GM12801 (cell line): ENCODE data around the gene RXRA.

Experiments
- TF ChIP-seq, protein P1 (sequence below): IDR thresholded peaks from one replicate; pipeline ENCODE4 v1.5.1; 2011; ENCODE audit warnings: control low read depth; ENCODE audit not compliant: insufficient read length; ENCODE audit errors: extremely low read depth

Gene RXRA

DNA sequence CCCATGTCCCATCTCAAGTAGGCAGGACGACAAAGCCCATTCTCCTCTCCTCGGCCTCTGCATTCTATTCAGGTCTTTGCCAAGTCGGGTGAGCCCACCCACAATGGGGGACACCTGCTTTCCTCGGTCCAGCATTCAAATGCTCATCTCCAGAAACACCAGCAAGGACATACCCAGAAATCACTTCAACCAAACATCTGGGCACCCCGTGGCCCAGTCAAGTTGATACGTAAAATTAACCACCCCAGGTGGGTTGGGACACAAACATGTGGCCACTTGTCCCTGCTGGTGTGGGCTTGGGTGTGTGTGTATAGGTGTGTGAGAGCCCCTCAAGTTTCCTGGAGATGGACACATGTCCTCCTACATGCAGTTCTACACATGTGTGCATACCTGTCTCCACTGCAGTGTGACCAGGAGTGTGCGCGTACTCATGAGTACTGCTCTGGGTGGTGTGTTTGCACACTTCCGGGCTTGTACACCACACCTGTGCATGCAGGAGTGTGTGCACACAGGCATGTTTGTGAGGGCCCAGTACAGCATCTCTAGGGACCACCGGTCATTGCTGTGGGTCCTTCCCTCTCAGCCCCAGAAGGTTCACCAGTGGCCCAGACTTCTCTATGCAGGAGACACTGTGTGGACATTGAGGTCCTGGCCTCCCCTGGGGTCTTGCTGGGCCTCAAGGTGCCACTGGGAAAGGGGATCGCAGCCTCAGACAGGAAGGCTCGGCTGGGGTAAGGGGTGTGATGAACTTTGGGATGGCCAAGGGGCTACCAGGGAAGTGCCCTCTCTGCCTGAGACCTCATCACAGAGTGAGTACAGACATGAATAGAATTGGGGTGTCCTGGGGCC, 35.4 kb upstream of the RXRA start:
- TF ChIP-seq, protein P1, sequence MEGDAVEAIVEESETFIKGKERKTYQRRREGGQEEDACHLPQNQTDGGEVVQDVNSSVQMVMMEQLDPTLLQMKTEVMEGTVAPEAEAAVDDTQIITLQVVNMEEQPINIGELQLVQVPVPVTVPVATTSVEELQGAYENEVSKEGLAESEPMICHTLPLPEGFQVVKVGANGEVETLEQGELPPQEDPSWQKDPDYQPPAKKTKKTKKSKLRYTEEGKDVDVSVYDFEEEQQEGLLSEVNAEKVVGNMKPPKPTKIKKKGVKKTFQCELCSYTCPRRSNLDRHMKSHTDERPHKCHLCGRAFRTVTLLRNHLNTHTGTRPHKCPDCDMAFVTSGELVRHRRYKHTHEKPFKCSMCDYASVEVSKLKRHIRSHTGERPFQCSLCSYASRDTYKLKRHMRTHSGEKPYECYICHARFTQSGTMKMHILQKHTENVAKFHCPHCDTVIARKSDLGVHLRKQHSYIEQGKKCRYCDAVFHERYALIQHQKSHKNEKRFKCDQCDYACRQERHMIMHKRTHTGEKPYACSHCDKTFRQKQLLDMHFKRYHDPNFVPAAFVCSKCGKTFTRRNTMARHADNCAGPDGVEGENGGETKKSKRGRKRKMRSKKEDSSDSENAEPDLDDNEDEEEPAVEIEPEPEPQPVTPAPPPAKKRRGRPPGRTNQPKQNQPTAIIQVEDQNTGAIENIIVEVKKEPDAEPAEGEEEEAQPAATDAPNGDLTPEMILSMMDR: no peak

DNA sequence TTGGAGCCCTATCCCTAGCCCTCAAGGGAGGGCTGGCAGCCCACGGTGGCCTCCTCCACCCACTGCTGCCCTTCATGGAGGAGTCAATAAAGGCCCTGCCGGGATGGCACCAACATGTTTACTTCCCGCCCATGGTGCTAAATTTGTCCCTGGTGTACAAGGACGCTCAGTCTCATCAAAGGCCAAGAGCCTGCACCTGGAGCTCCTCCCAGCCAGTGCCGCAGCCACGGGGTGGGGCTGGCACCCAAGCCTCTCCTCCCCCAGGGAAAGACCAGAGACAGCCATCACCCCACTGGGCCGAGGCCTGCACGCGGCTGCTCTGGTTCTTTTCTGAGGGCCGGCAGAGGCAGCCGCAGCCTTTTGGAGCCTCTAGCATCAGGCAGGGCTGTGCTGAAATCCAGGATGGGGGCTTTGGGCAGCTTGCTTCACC, 34.8 kb upstream of the RXRA start:
- TF ChIP-seq, protein P1: no peak

GRCh38 chr9:134291961-134292871, 34.0 kb upstream of the RXRA start:
- TF ChIP-seq, protein P1: no peak

DNA sequence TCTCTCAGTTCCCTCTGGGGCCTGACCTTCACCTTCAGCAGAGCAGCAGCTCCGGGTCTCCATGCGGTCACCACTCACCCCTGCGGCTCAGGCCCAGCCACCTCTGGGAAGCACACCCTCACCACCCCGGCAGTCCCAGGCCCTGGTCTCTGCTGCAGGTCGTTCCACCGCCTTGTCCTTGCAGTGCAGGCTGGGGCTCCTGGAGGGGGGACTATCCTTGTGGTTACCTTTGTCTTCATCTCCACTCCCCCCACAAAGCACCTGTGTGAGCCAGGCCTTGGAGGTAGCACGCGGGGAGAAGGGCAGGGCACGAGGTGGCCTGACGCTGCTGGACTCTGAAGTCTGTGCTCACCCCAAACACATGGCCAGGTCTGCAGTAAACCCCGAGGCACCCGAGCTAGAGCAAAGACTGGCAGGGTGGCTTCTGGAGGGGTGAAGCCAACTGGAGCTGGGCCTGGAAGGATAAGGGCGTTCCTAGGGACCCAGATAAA, 33.2 kb upstream of the RXRA start:
- TF ChIP-seq, protein P1: no peak

DNA sequence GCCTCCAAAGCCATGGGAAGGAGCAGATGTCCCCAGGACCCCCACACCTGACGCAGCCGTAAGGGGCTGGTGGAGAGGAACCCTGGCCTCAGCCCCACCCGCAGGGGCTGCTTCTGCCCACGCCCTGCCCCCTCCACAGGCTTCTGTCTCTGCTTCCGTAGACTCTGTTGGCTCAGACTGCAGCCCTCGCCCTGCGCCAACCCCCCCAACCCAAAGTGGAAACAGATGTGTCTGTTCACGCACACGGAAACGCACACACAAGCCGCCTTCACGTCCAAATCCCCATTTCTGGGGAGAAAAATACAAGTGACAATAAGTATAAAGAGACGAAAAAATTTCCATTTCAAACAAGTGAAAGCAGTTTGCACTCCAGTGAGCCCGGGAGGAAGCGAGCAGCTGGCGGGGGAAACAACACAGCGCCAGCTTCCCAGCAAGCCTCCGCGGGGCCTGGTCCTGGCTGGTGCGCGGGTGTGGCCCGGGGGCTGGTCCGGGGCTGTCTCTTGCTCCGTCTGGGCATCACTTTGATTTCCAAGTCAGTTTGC, 32.6 kb upstream of the RXRA start:
- TF ChIP-seq, protein P1: no peak

GRCh38 chr9:134294153-134295071, 31.8 kb upstream of the RXRA start:
- TF ChIP-seq, protein P1: no peak
